Measurements from ENCODE around the gene PTGR3. TPM values are rescaled to one million over a fixed set of nuclear protein-coding genes. Genes with fewer than 3 reads are reported as not detected.

Gene PTGR3
- total and polyA plus RNA-seq, 4 donors, result 6.8 to 18.7 (median 11.4) TPM

GRCh38 chr18:75202696-75203365, 6.1 kb downstream of the PTGR3 start:
- H3K27me3 ChIP-seq (ENCODE audit: control insufficient read depth in 4 of 4, insufficient read depth in 4 of 4, low read length in 3 of 4), result no peaks in the 10 kb centered on the region
- TF ChIP-seq HNF4A (conservative IDR thresholded peaks at IDR 0.05) (no peak), FOXA1 (IDR thresholded peaks at IDR 0.05) (no peak), TAF1 (conservative IDR thresholded peaks at IDR 0.05) (no peak), JUND (IDR thresholded peaks at IDR 0.05) (no peak)
- TF ChIP-seq, protein P1, sequence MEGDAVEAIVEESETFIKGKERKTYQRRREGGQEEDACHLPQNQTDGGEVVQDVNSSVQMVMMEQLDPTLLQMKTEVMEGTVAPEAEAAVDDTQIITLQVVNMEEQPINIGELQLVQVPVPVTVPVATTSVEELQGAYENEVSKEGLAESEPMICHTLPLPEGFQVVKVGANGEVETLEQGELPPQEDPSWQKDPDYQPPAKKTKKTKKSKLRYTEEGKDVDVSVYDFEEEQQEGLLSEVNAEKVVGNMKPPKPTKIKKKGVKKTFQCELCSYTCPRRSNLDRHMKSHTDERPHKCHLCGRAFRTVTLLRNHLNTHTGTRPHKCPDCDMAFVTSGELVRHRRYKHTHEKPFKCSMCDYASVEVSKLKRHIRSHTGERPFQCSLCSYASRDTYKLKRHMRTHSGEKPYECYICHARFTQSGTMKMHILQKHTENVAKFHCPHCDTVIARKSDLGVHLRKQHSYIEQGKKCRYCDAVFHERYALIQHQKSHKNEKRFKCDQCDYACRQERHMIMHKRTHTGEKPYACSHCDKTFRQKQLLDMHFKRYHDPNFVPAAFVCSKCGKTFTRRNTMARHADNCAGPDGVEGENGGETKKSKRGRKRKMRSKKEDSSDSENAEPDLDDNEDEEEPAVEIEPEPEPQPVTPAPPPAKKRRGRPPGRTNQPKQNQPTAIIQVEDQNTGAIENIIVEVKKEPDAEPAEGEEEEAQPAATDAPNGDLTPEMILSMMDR (IDR thresholded peaks at IDR 0.05; ENCODE audit: low read depth, low read length, missing input control), result no peak

DNA sequence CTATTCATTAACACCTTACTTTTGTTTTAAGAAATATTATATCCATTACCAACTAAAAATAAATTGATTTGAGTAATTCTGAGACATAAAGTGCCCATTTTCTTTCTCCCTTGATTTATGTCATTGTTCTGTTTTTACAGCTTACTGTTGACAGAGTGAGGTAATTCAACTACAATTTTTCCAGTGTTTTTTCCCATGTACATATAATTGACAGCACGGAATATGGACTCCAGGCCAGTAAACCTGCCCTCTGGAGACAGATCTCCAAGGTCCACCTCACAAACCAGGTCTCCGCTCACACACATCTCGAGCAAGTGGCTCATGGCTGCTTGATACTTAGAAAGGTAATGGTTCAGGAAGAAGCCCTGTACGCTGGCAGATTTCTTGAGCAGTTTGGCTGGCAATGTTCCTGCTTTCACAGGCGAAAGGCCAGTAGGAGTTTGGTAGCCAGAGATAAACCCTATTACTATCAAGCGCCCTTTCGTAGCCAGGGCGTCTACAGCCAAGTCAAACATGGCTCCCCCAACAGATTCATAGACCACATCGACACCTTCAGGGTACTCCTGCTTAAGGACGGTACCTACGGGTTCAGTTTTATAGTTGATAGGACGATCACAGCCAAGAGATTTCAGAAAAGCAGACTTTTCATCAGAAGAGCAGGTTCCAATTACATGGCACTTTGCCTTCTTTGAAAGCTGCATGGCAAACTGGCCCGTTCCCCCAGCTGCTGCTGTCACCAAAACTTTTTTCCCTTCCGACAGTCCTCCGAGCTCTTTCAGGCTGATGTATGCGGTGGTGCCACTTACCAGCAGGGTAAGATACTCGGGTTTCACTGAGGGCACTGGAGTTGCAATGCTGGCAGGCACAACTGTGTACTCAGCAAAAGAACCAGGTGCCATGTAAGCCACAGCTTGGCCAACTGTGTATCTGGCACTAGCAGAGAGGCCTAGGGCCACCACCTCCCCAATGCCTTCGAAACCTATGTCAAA, 7.4 kb downstream of the PTGR3 start:
- Histone ChIP-seq H3K27me3 (ENCODE audit: control insufficient read depth in 4 of 4, insufficient read depth in 4 of 4, low read length in 3 of 4) (no peaks in the 10 kb centered on the region), H3K4me1 (ENCODE audit: control insufficient read depth in 4 of 4, insufficient read depth in 4 of 4, low read length in 3 of 4) (peaks cover 2 to 22% (median 15%) of the 10 kb centered on the region in 4 donors), H3K9ac (ENCODE audit: low read depth in 1 of 2, low read length in 2 of 2) (no peak overlapping the region), H3K27ac (ENCODE audit: low read depth in 1 of 2, low read length in 2 of 2) (no peak overlapping the region), H3K36me3 (ENCODE audit: control insufficient read depth in 4 of 4, insufficient read depth in 3 of 4, low read depth in 1 of 4, low read length in 3 of 4) (peaks cover 0 to 18% (median 4%) of the 10 kb centered on the region in 4 donors), H3K9me3 (ENCODE audit: control insufficient read depth in 4 of 4, low read length in 3 of 4) (no peaks in the 10 kb centered on the region), H3K4me3 (ENCODE audit: low read depth in 1 of 3, low read length in 3 of 3) (no peak overlapping the region)
- TF ChIP-seq YY1 (IDR thresholded peaks at IDR 0.05), result no peak
- TF ChIP-seq TAF1 (conservative IDR thresholded peaks at IDR 0.05), result no peak
- TF ChIP-seq, protein P2, sequence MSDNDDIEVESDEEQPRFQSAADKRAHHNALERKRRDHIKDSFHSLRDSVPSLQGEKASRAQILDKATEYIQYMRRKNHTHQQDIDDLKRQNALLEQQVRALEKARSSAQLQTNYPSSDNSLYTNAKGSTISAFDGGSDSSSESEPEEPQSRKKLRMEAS (IDR thresholded peaks at IDR 0.05), result no peak
- no peak for TF ChIP-seq EGR1 (IDR thresholded peaks at IDR 0.05; ENCODE audit: low read depth in 2 of 2)
- TF ChIP-seq, protein P3, sequence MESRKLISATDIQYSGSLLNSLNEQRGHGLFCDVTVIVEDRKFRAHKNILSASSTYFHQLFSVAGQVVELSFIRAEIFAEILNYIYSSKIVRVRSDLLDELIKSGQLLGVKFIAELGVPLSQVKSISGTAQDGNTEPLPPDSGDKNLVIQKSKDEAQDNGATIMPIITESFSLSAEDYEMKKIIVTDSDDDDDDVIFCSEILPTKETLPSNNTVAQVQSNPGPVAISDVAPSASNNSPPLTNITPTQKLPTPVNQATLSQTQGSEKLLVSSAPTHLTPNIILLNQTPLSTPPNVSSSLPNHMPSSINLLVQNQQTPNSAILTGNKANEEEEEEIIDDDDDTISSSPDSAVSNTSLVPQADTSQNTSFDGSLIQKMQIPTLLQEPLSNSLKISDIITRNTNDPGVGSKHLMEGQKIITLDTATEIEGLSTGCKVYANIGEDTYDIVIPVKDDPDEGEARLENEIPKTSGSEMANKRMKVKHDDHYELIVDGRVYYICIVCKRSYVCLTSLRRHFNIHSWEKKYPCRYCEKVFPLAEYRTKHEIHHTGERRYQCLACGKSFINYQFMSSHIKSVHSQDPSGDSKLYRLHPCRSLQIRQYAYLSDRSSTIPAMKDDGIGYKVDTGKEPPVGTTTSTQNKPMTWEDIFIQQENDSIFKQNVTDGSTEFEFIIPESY (IDR thresholded peaks at IDR 0.05), result no peak
- TF ChIP-seq, protein P4, sequence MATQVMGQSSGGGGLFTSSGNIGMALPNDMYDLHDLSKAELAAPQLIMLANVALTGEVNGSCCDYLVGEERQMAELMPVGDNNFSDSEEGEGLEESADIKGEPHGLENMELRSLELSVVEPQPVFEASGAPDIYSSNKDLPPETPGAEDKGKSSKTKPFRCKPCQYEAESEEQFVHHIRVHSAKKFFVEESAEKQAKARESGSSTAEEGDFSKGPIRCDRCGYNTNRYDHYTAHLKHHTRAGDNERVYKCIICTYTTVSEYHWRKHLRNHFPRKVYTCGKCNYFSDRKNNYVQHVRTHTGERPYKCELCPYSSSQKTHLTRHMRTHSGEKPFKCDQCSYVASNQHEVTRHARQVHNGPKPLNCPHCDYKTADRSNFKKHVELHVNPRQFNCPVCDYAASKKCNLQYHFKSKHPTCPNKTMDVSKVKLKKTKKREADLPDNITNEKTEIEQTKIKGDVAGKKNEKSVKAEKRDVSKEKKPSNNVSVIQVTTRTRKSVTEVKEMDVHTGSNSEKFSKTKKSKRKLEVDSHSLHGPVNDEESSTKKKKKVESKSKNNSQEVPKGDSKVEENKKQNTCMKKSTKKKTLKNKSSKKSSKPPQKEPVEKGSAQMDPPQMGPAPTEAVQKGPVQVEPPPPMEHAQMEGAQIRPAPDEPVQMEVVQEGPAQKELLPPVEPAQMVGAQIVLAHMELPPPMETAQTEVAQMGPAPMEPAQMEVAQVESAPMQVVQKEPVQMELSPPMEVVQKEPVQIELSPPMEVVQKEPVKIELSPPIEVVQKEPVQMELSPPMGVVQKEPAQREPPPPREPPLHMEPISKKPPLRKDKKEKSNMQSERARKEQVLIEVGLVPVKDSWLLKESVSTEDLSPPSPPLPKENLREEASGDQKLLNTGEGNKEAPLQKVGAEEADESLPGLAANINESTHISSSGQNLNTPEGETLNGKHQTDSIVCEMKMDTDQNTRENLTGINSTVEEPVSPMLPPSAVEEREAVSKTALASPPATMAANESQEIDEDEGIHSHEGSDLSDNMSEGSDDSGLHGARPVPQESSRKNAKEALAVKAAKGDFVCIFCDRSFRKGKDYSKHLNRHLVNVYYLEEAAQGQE (IDR thresholded peaks at IDR 0.05), result no peak
- no peak for DNase-seq (ENCODE audit: low spot score)
- WGBS, result 91% methylated on average over 18 of the region's 18 CpGs

More at GRCh38 chr18:75202696-75203365, 6.1 kb downstream of the PTGR3 start:
- peaks cover 11 to 35% (median 22%) of the 10 kb centered on the region in 4 donors for H3K4me1 ChIP-seq (ENCODE audit: control insufficient read depth in 4 of 4, insufficient read depth in 4 of 4, low read length in 3 of 4)
- no peak overlapping the region for H3K27ac ChIP-seq (ENCODE audit: low read depth in 1 of 2, low read length in 2 of 2)
- no peak for DNase-seq (ENCODE audit: low spot score)
- WGBS, result 92% methylated on average over 6 of the region's 6 CpGs
- no peaks in the 10 kb centered on the region for H3K9me3 ChIP-seq (ENCODE audit: control insufficient read depth in 4 of 4, low read length in 3 of 4)
- H3K9ac ChIP-seq (ENCODE audit: low read depth in 1 of 2, low read length in 2 of 2), result no peak overlapping the region
- H3K36me3 ChIP-seq (ENCODE audit: control insufficient read depth in 4 of 4, insufficient read depth in 3 of 4, low read depth in 1 of 4, low read length in 3 of 4), result peaks cover 0 to 18% (median 4%) of the 10 kb centered on the region in 4 donors
- no peak overlapping the region for H3K4me3 ChIP-seq (ENCODE audit: low read depth in 1 of 3, low read length in 3 of 3)
